ENCODE data around the gene CASP9.
A peak's percentile ranks its signal among the peaks of the same experiment; 100 is the strongest.
"Not testable (repeated sequence)": the region's sequence is repeated elsewhere in the genome, so short reads cannot be mapped to it uniquely, and the experiment has no call there.

CASP9 gene

DNA sequence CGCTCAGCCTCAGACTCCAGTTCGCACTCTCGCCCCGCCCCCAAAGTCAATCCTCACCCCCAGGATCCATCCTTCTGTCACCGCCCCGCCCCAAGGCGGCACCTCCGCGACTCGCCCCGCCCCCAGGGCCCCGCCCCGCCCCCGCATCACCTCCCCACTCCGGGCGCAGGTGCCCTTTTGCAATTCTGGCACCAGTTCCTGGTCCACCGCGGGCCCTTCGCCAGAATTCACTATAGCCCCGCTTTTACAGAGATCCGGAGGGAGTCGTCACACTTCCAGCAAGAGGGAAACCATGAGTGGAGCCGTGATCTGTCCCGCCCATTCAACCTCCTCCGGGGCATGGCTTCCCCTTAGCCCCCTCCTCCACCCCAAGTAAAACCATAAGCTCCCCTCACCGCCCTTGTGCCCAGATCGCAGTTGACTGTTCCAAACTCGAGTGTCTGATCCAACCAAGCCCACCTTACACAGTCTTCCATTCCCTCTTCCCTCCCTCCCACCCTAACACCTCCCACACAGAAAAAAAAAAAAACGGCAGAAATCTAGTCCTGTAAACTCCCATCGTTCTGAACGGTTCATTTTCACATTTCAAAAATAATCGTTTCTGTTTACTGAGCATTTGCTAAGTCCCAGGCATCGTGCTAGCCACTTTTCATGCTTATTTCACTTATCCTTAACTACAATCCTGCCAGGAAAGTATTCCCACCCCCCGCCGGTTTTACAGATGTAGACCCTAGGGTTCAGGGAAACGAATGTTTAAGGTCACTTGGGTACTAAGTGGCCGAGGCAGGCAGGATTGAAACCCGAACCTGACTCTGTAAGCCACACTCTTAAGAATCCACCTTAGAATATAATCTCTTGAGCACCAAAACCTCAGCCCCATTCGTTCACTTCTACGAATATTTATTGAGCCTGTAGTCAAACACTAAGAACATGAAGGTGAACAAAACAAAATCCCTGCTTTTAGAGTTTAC lies 1.3 kb upstream of the CASP9 start:
- DNase-seq: no peak

DNA sequence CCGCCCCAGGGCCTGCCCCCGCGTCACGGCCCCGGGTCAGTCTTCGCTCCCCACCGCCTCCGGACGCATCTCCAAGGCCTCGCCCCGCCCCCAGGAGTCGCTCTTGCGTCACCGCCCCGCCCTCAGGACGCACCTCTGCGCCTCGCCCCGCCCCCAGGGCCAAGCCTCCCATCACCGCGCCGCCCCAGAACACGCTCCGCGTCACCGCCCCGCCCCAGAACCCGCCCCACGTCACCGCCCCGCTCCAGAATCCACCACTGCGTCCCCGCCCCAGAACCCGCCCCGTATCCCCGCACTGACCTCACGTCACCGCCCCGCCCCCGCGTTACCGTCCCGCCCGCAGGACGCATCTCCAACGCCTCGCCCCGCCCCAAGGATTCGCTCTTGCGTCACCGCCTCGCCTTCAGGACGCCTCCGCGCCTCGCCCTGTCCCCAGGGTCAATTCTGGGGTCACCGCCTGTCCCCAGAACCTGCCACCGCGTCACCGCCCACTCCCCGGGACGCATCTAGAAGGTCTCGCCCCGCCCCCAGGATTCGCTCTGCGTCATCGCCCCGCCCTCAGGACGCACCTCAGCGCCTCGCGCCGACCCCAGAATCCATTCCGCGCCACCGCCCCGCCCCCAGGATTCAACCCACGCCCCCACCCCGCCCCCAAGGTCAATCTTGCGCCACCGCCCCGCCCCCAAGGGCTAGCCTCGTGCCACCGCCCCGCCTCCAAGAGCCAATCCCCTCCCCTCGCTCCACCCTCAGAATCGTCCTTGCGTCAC lies 451 bp upstream of the CASP9 start:
- DNase-seq: peak; percentile 100

DNA sequence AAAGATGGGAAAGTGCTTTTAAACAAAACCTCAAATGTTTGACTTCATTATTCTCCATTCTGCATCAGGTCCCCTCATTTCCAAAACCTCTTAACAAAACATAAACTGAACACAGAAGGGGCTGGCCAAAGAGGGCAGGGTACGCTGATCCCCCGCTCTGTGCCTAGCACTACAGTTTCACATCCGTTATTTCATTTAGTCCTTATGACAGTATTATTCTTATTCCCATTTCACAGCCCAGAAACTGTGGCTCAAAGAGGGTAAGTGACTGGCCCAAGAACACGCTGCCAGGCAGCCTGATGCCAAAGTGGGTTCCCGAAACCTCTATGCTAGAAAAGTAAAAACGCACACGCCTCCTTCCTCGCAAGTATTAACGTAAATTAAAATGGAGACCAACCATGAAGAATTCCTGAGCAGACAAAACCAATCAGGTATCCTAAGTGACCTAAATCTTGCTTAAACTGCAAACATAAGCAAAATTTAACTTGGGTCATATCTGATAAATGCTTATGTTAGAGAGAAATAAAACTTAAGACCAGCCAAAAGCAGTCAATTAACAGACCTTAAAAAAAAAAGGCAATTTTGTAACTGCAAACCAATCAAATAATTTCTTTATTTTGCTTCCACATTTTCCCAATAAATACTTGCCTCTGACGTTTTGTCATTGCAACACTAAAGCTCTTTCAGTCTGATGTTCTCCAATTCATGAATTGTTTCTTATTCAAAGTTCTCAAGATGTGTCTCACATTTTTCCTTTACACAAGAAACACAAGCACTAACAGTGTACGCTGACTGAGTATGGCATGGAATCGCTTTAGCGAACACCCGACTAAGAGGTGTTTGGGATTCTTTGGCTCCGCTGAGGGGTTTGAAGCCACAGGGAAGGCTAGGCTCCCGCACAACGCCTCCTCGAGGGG lies 653 bp downstream of the CASP9 start:
- DNase-seq: no peak

DNA sequence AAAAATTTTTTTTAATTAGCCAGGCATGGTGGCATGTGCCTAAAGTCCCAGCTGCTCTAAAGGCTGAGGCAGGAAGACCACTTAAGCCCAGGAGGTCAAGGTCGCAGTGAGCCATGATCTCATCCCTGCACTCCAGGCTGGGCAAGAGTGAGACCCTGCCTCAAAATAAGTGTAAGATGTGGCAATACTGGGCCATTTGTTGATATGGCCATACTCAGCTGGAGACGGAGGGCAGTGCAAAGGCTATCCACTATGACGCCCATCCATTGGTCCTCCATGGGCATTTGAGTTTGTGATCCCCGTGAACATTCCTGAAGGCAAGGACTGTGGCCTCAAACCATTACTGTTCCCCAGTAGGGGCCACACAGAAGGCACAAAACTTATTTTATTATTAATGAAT lies 1.5 kb downstream of the CASP9 start:
- no peak for DNase-seq

DNA sequence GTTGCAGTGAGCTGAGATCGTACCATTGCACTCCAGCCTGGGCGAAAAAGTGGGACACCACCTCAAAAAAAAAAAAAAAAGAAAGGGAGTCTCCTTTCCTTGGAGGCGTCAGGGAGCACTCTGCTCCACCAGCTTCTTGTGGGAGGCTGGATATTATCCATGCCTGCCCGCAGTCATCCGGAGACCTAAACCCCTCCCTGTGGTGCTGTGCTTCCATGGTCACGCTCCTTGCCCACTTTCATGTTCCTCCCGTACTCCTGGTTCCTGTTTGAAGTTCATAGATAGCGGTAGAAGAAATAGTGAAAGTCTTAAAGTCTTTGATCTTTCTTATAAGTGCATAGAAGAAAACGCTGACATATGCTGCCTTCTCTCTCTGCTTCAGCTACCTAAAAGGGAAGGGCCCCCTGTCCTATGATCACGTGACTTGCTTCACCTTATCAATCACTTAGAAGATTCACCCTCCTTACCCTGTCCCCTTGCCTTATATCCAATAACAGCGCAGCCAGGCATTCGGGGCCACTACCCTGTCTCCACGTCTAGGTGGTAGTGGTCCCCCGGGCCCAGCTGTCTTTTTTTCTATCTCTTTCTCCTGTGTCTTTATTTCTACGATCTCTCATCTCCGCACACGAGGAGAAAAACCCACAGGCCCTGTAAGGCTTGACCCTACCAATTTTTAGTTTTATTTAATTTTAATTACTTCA lies 2.7 kb downstream of the CASP9 start:
- not testable (repeated sequence) for DNase-seq

DNA sequence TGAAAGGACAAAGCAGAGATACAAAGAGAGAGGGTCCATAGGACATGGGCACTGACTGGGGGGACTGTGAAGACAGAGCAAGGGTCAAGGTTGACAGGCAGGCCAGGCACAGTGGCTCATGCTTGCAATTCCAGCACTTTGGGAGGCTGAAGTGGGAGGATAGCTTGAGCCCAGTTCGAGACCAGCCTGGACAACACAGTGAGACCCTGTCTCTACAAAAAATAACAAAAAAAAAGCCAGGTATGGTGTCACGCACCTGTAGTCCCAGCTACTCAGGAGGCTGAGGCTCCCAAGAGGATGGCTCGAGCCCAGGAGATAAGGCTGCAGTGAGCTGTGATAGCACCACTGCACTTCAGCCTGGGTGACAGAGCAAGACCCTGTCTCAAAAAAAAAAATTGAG lies 4.4 kb downstream of the CASP9 start:
- DNase-seq: no peak

DNA sequence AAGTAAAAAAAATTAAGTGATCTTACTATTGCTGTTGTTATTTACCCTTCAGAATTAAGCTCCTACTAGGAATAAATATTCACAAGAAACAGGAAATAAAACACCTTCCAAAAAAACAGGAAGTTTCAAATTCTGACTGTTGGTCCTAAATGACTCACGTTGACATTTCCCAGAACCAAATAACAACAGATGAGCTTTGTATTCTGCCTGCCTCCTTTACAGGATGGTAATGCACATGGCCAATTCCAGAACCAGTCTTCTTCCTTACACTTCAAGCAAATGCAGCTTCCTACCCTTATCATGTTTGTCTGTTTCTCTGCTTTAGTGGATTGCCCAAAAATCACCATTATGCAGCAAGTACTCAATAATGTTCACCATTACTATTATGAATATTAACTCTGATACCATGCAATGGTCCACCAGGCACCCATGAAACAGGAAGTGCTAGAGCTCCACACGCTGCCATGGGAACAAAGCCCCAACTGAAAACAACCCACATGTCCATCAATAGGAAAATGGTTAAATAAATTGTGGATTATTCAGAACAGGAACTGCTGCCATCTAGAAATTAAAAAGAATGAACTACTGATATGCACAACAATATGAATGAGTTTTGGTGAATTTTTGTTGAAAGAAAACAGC lies 8.9 kb downstream of the CASP9 start:
- no peak for DNase-seq

DNA sequence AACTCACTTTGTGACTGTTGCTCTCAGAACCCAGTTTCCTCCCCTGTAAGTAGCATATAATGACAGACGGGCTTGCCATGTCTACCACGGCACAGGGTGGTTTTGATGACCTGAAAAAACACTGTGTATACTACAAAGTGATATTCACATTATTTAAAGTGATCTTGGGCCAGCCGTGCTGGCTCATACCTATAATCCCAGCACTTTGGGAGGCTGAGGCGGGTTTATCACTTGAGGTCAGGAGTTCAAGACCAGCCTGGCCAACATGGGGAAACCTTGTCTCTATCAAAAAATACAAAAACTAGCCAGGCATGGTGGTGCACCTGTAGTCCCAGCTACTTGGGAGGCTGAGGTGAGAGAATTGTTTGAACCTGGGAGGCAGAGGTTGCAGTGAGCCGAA lies 9.5 kb downstream of the CASP9 start:
- DNase-seq: not testable (repeated sequence)

DNA sequence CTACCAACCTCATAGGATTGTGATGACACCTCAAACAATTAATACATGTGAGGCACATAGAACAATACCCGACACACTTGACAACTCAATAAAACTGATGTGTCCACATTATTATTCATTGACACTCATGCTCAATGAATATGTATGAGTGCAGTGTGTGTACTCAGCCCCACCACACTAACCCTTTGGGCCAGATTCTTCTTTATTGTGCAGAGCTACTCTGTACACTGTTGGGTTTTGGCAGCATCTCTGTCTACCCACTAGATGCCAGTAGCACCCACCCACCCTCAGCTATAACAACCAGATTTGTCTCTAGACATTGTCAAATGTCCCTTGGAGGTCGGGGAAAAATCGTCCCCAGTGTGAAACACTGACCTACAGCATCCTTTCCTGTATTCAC lies 10.1 kb downstream of the CASP9 start:
- no peak for DNase-seq

DNA sequence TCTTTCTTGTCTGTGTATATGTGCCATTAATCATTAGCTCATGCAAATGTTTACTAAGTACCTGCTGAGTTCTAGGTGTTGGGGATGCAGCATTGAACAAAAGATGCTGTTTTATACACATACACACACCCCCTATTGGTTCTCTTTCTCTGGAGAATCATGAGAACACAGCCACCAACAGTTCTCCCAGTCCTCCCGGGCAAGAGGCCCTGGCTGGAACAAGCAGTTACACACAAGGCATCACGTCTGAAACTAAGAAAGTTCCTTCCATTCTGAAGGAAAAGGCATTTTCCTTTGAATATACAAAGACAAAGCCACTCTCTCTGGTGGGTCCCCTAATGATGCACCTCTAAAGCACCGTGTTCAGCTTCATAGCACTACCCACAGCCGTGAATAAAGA lies 10.8 kb downstream of the CASP9 start:
- DNase-seq: no peak

DNA sequence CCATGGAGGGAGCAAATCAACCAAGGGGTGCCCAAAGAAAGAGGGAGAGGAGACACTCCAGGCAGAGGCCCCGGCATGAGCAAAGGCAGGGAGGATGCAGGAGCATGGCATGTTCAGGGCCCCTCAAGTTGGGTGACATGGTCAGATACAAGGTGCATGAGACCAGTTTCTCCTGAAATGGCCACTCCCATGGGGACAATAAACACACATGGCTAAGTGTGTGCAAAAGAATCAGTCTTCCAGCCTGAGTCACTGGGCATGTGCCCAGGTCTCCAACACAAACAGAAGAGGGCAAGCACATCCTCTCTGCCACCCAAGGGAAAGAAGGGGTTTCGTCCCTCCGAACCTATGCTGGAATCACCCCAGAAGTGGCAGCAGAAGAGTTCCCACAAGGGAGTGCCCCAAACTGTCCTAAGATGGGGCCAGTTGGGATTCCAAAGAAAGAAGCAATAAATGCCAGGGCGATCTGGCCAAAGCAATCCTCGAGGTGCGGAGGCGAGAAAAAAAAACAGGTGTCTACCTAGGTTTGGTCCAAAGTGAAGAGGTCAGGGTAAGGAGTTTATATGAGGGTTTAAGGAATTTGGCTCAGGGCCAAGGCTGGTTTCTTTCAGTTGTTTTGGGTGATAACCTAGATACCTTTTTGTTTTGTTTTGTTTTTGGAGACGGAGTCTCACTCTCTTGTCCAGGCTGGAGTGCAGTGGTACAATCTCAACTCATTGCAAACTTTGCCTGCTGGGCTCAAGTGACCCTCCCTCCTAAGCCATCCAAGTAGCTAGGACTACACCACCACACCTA lies 13.2 kb downstream of the CASP9 start:
- DNase-seq: no peak

DNA sequence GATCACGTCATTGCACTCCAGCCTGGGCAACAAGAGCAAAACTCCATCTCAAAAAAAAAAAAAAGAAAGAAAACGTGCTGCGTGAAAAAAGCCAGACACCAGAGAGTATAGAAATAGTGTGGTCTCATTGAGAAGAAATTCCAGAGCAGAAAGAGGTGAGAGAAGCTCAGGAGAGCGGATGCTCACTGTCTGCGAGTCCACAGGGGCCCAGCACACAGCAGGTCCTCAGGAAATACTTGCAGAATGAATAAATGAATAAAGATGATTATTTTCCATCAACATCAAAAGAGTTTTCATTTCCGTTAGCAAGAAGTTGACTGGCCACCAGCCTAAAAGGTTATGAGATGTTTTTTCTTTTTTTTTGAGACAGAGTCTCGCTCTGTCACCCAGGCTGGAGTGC lies 14.4 kb downstream of the CASP9 start:
- DNase-seq: no peak

DNA sequence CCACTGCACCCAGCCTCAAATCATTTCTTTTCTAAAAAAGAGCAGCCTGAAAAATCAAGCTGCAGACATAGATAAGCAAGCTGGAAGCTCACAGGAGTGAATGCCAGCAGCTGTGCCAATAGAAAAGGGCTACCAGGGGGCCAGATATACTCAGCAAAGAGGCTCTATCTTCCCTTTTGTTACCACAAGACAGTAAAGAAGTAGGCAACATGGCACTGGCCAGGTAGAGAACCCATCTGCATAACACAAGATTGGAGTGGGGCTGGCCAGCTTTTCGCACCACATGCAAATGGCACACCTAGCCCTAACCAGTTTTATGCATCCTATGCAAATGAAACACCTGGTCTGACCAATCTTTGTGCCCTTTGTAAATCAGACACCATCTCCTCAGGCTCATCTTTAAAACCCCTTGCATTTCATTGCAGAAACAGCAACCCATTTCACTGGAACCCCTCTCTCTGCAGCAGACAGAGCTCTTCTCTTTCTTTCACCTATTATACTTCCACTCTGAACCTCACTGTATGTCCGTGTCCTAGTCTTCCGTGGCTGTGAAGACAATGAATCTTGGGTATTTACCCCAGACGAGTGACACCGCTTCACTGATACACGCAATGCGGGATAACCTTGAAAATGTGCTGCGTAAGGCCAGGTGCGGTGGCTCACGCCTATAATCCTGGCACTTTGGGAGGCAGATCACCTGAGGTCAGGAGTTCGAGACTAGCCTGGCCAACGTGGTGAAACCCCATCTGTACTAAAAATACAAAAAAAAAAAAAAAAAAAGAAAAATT lies 15.1 kb downstream of the CASP9 start:
- DNase-seq: no peak

DNA sequence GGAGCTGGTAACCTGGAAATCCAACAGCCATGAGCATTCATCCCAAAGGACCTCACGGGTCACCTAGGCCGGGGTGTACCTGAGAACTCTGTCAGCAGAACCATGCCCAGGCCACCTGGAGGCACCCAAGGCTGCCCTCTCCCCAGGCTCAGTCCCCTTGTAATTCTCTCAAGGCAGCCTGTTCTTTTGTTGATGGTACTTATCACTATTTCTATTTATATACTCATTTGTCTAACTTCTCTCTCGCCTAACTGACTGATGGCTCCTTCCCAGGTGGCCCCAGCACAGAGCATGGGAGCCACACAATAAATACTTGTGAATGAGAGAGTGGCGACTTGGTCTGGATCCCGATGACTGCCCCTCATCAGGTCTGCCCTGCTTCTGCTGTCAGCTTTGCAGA lies 16.7 kb downstream of the CASP9 start:
- DNase-seq: no peak

DNA sequence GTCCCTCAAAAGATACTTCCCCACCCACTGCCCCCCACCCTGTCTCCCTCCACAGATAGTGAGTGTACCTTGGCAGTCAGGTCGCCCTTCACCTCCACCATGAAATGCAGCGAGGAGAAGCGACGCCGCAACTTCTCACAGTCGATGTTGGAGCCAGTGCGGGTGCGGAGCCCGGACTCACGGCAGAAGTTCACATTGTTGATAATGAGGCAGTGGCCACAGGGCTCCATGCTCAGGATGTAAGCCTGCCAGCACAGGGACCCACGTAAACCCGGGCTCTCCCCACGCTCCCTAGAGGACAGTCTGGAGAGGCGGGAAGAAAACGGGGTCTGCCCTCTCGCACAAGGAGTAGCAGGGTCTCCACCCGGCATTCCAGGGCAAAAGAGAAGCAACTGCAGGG lies 17.2 kb downstream of the CASP9 start:
- no peak for DNase-seq

DNA sequence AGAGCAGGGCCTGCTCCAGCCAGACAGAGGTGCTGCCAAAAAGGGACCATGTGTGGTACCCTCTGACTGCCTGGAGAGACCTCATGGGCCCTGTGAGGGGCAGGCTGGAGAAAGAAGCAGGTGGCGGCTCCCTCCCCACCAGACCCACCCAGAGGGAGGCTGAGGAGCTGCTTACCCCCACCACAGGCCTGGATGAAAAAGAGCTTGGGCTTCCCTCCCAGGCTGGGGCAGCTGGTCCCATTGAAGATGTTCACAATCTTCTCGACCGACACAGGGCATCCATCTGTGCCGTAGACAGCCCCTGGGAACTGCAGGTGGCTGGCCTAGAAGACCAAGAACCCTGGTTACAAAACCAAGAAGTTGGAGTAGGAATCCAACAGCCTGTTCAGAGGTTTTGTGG lies 19.6 kb downstream of the CASP9 start:
- no peak for DNase-seq

DNA sequence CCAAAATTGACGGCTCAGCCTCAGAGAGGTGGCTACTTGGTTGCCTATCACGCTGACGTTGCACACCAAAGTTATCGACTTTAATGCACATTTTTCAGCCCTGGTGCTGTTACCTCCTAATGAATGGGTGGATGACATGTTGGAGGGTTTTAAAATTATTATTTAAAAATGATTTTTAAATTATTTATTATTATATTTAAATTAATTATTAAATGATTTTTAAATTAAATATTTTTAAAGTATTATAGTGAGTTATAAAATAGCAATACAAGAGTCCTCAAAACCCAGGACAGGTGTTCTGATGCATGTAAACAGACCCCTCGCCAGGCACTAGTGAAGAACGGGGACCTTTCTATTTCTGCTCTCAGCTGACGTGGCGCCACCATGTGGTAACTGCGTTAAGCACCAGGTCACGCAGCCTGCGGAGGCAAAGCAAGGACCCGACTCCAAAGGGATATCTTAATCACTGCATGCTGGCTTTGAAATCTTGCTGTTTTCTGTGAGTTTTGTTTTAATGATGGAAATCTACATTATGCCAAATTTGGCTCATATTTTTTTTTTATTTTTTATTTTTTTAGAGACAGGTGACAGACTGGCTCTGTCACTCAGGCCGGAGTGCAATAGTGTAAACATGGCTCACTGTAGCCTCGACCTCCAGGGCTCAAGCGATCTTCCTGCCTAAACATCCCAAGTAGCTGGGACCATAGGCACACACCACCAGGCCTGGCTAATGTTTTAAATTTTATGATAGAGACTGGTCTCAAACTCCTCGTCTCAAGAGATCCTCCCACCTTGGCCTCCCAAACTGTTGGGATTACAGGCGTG lies 22.6 kb downstream of the CASP9 start:
- DNase-seq: peak; percentile 34

DNA sequence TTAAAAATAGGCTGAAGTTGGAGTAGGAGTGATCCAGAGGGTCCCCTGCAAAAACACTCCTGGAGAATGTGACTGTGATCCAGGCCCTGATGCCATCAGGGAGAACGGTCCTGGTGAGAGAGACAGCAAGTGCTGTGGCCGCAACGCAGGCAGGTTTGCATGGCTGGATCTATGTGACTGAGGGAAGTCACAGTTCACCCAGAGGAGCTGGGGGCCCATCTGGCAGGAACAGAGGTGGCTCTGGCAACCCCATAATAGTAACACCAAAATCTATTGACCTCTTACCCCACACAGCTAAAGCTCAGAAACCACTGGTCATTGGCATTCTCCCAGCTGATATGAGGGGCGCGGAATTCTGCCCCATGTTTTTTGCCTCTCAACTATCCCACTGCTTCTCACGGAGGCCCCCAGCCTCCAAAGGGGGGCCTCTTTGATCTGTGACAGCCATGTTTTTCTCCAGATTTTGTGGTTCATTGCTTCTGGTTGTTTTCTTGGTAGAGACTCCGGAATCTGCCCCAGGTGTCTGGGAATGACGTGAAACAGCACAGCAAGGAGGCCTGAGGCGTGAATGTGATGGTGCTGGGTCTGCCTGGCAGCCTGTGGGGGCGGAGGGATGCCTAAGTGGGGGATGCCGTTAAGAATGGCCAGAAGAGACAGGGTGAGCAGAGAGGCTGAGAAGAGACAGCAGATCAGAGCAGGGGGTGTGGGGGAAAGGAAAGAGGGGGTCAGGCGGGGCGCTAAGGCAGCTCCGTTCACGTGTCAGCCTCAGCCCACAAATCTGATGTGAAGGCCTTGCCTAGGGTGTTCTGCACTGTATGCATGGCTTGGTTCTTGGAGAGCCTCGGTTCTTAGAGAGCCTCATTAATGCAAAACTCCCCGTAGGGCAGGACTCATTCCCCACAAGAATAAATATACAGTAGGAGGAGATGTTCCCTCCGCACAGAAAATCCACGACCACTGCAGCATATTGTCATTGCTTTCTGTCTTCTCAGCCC lies 23.5 kb downstream of the CASP9 start:
- no peak for DNase-seq
